GM21447 (cell line): ENCODE results near the gene ELP4.

Source experiments
- ATAC-seq: cut with Tn5 transposase; IDR thresholded peaks from one replicate; pipeline ENCODE4 v1.9.1; 2021; ENCODE audit not compliant: unreplicated experiment

The ELP4 gene

DNA sequence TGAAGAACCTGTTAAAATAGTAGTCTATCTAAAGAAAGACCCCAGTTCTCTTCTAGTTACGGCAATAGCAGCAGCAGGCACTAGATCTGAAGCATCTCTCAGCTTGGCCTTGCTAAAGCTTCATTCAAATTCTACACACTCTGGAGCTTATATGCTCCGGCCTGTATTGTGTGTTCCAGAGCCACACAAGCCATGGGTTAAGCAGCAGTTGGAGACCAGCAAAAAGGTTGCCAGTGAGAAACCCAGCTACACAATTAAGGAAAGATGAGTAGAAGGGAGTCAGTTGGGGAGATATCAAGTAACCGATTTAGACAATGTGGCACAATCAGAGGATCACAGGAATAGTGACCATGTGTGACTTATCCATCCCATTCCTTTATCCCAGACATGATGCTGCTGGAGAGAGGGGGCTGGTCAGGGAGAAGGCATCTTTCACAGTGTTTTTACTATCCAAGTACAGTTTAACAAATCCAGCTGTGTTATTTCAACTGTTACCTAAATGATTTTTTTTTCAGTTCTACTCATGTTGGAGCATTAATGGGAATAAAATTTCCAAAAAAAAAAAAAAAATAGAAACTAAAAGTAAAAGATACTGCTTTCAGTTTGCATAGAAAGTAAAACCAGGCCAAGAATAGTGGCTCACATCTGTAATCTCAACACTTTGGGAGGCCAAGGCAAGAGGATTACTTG, 260.6 kb downstream of the ELP4 start:
- no peak for ATAC-seq

DNA sequence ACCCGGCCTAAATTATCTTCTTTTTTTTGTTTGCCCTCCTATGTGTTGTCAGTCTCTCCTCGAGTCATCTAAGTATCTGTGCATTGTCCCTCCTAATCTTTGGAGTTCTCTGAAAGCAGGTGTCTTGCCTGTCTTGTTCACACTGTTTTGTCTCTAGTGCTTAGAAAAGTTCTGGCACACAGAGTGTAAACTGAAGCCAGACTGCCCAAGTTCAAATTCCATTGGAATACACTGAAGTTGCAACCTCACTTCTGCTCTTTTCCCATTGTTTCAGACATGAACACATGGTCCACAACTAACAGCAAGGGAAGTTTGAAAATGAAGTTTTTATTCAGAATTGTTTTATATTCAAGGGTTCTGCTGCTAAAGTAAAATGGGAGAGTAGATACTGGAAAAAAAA, 262.8 kb downstream of the ELP4 start:
- no peak for ATAC-seq

DNA sequence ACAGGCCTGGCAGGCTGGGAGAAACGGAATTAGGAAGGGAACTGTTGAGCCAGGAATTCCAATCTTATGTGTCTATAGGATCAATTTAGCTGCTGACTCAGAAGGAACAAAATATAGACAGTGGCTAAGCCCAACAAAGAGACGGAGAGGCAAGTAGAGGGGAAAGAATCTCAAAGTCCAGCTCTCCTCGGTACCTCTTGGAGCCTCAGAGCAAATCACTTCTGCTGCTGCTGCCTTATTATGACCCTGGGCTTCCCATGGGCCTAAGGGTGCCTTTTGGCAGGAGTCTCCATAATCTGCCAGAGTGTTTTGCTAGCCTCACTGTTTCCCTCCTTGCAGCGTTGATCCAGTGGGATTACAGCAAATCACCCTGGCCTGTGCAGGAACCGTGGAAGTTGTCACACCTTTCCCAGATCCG, 269.8 kb downstream of the ELP4 start:
- no peak for ATAC-seq

DNA sequence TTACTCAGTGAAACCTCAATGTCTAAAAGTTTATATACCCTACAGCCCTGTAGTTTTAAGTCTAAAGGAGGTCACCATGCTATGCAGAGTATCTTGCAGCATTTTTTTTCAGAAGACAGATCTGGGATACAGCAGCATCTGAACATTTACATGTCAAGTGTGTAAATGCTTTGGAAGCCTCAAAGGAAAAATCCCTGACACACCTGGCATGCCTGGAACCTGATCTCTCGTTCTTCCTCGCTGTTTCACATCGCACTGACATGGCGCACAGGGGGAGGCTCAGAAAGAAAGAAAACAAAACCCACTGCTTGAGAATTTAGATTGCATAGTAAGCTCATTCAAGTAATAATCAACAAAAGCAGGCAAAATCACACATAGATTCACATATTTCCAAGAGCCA, 270.5 kb downstream of the ELP4 start:
- ATAC-seq: no peak

DNA sequence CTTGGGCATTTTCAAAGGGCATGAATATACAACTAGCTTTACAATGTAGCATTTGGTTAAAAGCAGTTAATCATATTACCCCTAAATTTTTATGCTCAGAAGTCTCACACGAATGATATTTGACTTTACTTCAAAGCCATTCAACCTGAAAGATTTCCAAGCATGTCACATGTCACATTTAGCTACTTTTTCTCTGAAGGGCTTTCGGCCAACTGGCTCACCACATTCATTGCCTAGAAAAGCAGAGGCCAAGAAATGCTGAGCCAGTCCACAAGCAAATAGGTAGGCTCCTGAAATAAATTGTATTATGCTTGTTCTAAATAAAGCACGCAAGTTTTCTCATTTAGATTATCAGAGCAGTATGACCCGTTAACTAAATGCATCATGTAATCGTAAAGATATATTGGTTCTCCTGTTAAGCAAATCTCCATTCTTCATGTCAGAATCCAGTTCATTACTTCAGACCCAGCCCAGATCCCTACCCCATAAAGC, 271.0 kb downstream of the ELP4 start:
- ATAC-seq: no peak

DNA sequence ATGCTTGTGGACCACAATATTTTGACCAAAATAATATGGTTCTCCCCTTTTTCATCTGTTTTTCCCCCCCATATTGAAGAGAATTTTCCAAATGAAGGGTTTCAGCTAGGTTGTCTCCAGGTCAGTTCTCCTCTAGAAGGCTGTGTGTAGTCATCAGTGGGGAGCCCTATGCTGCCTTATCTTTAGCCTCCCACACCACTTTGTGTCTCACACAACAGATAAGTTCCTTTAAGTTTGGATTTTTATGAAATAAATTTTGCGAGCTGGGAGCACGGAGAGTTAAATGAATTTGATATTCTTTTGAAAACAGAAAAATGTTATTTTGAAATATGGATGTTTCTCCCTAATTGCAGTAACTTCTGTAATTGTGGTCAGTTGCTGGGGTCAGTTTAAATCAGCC, 272.7 kb downstream of the ELP4 start:
- no peak for ATAC-seq

DNA sequence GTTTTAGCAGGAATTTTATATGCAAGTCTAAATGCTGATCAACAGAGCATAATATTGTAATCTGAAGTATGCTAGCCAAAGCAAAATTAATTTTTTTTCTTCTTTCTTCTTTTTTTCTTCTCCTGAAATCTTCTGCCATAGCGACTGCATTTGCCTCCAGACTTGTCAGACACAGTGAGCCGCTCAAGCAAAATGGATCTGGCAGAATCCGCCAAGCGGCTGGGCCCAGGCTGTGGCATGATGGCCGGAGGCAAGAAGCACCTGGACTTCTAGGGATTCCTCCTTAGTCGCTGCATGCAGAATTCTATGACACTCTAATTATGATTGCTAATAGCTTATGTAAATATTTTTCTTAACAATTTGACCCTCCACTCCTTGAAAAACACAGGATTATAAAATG, 273.7 kb downstream of the ELP4 start:
- ATAC-seq: no peak

DNA sequence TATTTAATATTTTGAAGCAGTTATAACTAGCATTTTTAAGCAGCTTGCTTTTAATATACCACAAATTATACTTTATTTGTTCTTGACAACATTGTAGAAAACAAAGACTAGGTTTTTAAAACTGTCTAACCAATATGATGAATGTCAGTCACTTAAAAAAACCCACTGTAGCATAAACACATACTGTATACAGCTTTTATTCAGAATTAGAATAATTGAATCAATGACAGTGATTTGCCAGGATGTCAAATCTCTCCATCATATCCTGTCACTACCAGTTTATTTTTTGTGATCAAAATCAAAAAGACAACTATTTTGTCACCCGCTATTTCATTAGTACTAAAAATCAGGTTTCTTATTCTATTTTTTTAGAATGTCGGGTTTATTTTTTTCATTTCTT, 275.0 kb downstream of the ELP4 start:
- ATAC-seq: no peak

DNA sequence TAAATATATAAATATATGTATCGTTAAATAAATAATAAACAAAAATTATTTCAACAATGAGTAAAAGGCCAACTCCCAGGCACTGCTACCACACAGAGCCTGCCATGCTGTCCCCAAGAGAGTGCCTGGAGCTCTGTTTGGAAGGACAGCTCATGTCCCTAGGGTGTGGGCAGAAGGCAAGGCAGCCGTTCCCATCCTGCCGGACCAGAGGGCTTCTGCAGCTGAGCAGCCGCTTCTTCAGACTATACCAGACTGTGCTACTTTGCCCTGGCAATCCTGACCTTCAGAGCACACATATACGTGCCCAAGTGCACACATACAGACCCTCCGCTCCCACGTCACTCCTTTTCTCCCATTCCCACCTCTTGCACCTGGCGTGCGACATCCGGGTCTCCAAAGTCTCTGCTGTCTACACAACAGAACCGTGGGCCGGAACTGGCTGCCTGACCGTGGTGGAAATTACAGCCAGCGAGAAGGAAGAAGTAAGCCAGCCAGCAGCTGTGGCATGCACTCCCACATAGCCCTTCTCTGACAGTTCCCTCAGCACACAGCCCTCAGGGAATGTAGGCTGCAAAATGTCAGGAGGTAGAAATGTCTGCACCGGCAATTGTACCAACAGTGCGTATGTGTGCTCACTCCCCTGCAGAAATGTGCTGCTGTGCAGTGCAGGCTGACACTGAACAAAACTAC, 277.6 kb downstream of the ELP4 start:
- no peak for ATAC-seq

DNA sequence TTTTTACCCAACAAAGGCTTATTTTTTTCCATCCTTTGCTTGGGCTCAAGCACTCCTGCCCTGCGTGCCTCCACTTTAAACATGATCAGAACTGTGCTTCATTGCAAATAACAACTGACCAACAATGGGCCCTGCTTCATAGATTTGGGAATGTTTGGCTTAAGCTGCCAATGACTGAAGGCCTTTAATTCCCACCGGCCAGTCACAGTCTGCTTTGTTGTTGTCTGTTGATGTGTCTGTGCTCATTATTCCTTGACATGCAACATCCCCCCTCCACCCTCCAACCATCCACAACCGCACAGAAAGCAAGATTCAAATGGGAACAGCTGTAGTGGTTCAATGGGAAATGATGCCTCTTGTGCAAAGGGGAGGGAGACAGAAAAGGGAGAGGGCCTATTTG, 278.5 kb downstream of the ELP4 start:
- no peak for ATAC-seq

DNA sequence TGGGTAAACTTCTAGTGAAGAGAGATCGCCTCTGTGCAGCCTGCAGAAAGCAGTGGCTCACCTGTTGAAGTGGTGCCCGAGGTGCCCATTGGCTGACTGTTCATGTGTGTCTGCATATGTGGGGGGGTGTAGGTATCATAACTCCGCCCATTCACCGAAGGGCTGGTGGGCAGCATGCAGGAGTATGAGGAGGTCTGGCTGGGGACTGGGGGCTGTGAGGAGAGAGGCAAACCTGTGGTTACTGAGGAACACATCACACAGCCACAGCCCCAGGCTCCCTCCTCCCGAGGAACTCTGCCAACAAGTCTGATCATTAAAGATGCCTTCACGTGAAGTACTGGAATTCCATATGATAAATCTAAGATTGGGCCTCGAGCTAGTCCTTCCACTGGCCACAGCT, 281.1 kb downstream of the ELP4 start:
- no peak for ATAC-seq

DNA sequence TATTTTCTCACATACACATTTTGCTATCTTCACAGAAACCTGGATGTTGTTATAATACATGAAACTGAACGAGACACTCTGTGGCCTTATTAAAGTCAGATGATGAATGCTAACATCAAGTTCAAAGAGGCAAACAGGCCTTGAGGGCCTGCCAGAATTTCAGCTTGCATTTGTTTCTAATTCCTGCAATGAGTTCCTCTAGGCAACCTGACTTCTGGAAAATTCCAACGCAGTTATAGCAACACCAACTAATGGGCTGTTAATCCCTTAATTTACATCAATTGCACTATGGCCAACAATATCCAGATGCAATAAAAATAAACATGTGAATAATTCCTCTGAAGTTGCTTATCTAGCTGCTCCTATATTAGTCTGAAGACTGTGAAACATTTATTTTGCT, 282.5 kb downstream of the ELP4 start:
- ATAC-seq: no peak

DNA sequence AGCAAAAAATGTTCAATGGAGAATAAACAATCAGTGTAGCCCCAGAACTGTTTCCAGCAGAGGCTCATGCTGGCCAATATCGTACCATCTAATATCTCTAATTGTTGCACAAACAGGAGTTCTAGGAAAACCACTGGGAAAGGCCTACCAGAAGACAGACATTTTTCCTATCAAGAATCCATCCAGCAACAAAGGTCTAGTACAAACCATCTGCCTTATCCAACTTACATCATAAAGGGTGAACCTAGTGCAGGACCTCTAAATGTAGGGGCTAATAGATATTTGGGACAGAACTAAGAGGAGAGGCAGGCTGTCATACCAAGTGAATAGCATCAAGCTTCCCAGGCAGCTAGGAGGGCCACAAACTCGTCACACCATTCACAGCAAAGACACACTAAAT, 282.9 kb downstream of the ELP4 start:
- ATAC-seq: no peak

DNA sequence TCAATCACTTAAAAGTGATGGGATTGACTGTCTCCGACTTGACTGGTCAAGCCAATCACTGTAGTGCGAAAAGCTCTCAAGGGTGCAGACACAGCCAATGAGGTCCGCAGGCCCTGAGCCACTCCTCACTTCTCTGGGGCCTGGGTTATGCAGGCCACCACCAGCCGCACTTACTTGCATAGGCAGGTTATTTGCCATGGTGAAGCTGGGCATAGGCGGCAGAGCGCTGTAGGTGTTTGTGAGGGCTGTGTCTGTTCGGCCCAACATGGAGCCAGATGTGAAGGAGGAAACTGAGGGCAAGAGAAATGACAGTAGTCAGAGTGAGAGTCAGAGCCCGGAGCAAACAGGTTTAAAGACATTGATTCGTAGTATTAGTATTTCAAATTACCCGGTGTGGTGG, 283.7 kb downstream of the ELP4 start:
- ATAC-seq: no peak

DNA sequence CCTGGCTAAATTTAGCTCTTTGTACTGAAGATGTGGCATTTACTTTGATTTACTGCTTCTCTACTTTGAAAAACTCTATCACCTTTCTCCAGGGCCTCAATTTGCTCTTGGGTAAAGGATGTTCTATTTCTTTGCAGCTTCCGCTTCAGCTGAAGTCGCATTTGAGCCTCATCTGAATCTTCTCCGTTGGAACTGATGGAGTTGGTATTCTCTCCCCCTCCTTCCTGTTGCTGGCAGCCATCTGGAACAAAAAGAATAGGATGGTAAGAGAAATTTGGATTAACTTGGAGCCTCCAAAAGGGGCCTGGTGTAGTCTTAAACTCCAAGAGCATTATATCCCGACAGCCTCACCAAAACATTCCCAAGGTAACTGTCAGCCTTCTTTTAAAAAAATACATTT, 285.0 kb downstream of the ELP4 start:
- ATAC-seq: no peak

DNA sequence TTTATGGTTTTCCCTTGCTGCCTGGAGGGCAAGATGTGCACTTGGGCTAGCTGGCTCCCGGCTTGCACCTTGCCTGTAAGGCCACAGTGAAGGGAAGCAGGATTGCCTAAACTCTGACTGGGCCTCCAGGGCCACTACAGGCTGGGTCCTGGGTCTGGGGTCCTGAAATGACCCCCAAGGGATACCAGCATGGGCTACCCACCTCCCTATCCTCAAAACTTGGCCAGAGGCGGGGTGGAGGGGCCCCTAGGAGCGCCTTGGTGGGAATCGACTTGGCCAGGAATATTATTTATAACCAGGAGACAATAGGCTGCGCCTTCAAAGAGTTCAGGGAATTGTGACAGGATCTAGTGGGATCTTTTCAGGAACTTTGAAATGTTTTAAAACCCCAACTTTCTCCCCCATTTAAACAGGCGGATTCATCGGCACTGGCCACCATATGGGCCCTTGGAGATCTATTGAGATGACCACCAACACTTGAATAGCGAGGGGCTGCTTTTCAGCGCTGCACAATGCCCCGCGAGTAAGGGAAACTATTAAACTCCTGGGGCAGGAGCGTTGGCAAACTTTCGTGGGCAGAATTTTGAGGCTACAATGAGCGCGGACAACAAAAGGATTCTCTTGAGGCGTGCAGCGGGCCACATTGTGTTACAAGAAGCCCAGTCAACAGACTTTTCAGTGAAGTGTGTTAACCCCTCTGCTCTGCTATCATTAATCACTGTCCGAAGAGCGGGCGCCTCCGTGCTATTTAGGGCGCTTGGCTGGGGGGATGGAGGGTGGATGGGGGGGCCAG, 286.3 kb downstream of the ELP4 start:
- no peak for ATAC-seq

DNA sequence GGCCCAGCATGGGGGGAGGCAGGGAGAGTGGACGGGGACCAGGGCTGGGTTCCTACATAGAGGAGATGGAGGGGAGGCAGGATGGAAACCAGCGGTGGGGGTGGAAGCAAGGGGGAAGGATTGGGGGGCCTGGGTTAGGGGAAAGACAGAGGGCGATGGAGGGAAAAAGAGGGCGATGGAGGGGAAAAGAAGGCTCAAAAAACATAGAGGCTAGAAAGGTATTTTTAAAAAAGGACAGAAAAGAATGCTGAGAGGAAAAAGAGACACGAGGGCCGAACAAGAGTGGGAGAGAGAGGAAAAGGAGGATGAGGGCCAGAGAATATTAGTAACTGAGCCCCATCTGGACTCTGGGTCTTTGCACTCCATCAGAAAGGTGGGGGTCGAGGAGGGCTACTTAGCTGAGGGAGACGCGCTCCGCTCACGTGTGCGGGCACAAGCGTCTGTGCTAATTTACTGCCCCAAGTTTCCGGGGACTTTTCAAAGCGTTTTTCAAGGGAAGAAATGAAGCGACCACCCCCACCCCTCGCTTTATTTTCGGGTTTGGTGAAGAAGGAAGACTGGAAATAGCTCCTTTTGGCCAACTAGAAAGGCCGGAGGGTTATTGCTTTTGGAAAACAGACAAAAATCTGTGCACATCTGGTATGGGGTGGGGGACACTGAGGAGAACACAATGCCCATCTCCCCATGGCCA, 287.1 kb downstream of the ELP4 start:
- ATAC-seq: no peak

DNA sequence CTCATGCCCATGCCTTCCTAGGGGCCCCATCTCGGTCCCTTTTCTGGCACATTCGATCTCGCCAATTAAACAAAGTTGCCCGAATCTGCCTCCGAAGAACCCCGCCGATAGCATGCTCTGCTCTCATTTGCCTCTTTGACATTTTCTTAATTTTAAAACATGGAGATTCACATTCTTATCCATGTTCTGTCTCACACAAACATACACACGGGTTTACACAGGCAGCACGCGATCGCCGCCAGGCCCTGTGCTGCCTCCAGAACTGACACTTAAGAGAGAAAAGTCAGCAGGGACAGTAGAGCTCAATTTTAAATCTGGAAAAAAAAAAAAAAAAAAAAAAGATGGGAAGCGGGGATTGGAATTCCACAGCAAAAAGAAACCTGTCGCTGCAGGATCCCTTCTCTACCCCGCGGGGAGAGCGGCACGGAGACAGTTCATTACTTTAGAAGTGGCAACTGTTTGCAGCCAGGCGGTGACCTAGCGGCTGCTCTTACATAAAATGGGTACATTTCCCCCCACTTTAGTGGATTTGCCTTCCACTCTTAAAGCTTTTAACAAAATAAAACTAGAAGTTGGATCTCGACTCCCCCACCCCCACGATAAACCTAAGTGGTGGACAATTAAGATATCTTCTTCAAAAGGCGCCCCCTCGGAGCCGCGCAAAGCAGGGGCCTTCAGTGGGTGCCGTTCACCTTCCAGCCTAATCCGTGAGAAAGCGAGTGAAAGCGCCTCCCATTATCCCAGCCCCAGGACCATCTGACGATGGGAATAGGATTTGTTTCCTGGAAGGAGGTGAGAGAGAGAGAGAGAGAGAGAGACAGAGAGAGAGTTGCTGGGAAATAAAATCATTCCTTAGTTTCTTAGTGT, 287.9 kb downstream of the ELP4 start:
- no peak for ATAC-seq

DNA sequence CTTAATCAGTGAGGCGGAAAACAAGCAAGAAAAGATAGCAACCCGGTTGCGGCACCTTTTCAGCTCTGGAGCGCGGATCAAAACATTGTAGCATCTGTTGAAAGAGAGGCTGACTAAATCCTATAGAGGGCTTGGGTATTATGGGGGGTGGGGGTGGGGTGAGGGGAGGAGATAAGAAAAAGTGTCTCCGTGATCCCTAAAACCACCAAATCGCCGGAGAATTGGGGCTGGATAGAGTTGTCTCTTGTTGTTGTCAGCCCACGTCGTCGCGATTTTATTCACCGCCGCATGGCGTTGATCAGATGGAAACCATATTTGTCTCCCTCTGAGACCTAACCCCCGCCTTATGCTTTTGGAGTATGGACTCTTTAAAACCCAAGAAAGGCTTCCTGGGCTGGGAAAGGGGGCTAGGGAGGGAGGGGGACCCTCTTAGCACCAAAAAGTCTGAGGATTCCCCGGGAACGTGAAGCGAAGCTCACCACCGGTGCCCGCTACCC, 288.5 kb downstream of the ELP4 start:
- ATAC-seq: no peak
